ENCODE results near the gene PAQR7.

DNA sequence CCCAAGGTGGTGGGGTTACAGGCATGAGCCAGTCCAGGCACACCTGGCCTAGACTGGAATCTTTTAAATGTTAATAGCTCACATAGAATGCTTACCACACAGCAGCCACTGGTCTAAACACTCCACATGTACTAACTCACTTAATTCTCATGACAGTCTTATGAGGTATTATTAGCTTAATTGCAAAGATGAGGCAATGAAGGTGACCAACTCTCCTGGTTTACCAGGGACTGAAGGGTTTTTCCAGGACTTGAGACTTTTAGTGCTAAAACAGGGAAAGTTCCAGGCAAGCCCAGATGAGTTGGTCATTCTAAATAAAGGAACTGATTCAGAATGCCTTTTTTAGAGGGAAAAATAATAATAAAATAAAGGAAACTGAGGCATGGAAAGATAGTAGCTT lies 37.7 kb upstream of the PAQR7 start:
- TF ChIP-seq POLR2A (IDR thresholded peaks at IDR 0.05; ENCODE audit: low read depth, low read length) (no peak), TAF1 (IDR thresholded peaks at IDR 0.05; ENCODE audit: borderline replicate concordance, low read depth, low read length) (no peak), POLR2AphosphoS5 (IDR thresholded peaks at IDR 0.05; ENCODE audit: low read depth, low read length) (no peak)

Data from GM12892 (cell line).